Prostate gland (tissue), 2 donors: ENCODE measurements around the gene WNT11. TPM values are rescaled to one million over a fixed set of nuclear protein-coding genes. Genes with fewer than 3 reads are reported as not detected.

Source experiments
- DNase-seq: peaks from one replicate; pipeline ENCODE4 v3.0.0-alpha.2; 2019; ENCODE audit warnings: low spot score
- H3K27ac ChIP-seq, 2 donors: fragments of 200-600 bp; sonication (generic); 2 replicates each; pipeline ENCODE4 v1.5.1; 2017 to 2019
- H3K27me3 ChIP-seq: fragments of 200-600 bp; sonication (generic); replicated peaks from 2 replicates; pipeline ENCODE4 v1.5.1; 2019; ENCODE audit not compliant: insufficient read depth
- H3K36me3 ChIP-seq, 2 donors: fragments of 200-600 bp; sonication (generic); 1 replicate in 1 of 2; 2 replicates in 1 of 2; pipeline versions ENCODE4 v1.5.1 to v1.8.1; 2017 to 2019
- H3K4me1 ChIP-seq: fragments of 200-600 bp; sonication (generic); replicated peaks from 2 replicates; pipeline ENCODE4 v1.5.1; 2019
- H3K4me3 ChIP-seq, 2 donors: fragments of 200-600 bp; sonication (generic); 2 replicates each; pipeline ENCODE4 v1.5.1; 2017 to 2019
- H3K9me3 ChIP-seq: fragments of 200-600 bp; sonication (generic); 2 replicates; pipeline ENCODE4 v1.5.1; 2017
- POLR2A ChIP-seq: fragments of 450-650 bp; IDR thresholded peaks from one replicate; pipeline ENCODE4 v1.6.1; 2016; ENCODE audit warnings: antibody characterized with exemption, mild to moderate bottlenecking
- POLR2AphosphoS5 ChIP-seq: sonication (generic); formaldehyde crosslinking; IDR thresholded peaks from one replicate; pipeline ENCODE4 v1.6.1; 2017; ENCODE audit warnings: antibody characterized with exemption
- WGBS: methylation state at CpG from one replicate; pipeline ENCODE4 v1.1.5; 2018; 5-methylcytosine and 5-hydroxymethylcytosine counted together
- intact Hi-C: fragments of 100-400 bp; cut with DNase I; formaldehyde crosslinking; loops from one replicate; pipeline ENCODE4 v1.14.2; 2022
- total RNA-seq, 2 donors: library from RNA; depleted of rRNA; stranded (reverse); fragments of >200 nt; gene quantifications; one replicate each; pipeline ENCODE4 v1.1.0, GENCODE V29; 2016
- TF ChIP-seq, protein P1 (sequence below), 4 experiments: fragments of 200-600 bp in 2 of 4; fragments of 450-650 bp in 2 of 4; sonication (generic) in 2 of 4; IDR thresholded peaks; 1 replicate in 3 of 4; 2 replicates in 1 of 4; pipeline ENCODE4 v1.5.1; 2016 to 2019; ENCODE audit warnings: antibody characterized with exemption in 4 of 4, mild to moderate bottlenecking in 2 of 4, moderate library complexity in 2 of 4

Gene WNT11
- total RNA-seq, 2 donors from 2014 or later: 4.1 to 9.3 TPM

GRCh38 chr11:76228875-76229149 lies 22.5 kb upstream of the WNT11 start:
- Histone ChIP-seq H3K27ac (no peak overlapping the region), H3K4me1 (no peaks in the 10 kb centered on the region), H3K4me3 (no peak overlapping the region), H3K36me3 (no peaks in the 10 kb centered on the region), H3K9me3 (no peaks in the 10 kb centered on the region), H3K27me3 (no peaks in the 10 kb centered on the region)
- TF ChIP-seq POLR2AphosphoS5 (no peak), POLR2A (no peak)
- TF ChIP-seq, protein P1, sequence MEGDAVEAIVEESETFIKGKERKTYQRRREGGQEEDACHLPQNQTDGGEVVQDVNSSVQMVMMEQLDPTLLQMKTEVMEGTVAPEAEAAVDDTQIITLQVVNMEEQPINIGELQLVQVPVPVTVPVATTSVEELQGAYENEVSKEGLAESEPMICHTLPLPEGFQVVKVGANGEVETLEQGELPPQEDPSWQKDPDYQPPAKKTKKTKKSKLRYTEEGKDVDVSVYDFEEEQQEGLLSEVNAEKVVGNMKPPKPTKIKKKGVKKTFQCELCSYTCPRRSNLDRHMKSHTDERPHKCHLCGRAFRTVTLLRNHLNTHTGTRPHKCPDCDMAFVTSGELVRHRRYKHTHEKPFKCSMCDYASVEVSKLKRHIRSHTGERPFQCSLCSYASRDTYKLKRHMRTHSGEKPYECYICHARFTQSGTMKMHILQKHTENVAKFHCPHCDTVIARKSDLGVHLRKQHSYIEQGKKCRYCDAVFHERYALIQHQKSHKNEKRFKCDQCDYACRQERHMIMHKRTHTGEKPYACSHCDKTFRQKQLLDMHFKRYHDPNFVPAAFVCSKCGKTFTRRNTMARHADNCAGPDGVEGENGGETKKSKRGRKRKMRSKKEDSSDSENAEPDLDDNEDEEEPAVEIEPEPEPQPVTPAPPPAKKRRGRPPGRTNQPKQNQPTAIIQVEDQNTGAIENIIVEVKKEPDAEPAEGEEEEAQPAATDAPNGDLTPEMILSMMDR (IDR thresholded peaks at IDR 0.05): no peak
- intact Hi-C loops: no loop called here
- 79% methylated on average over 5 of the region's 5 CpGs for whole genome bisulfite sequencing
- DNase-seq: no peak

DNA sequence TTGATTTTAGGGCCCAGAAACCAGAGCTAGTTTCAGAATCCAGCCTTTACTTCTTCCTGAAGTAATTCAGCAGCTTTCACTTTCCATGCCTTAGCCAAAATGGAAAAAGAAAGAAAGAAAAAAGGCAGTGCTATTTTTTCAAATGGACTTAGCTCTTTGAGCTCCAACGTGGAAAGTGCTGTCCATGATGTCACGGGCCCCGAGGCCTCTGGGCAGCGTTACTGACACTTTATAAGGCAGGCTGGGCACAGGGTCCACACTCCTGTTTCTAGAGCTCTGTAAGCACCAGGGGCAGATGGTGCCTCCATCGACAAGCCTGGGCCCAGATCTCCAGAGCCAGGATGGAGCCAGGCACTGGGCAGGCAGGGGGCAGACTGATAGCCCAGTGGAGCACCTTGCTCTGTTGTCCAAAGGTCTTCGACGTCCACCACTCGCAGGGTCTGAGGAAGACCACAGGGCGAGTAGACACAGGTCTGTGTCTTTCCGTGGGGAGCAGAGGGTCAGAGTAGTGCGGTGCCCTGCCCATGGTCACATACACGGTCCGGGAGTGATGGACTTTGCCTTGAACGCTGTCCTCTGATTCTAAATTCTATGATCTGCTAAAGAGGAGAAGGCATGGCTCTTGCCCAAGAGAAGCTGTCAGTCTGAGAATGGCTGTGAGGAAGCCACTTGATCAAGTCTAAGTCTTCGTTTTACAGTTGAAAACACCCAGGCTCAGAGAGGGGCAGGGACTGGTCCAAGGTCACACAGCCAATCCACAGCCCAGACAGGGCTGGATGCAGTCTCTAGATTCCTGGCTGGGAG lies 22.0 kb upstream of the WNT11 start:
- H3K4me1 ChIP-seq: no peaks in the 10 kb centered on the region
- intact Hi-C loops: no loop called here
- H3K36me3 ChIP-seq: no peaks in the 10 kb centered on the region
- no peak overlapping the region for H3K27ac ChIP-seq
- WGBS: 83% methylated on average over 15 of the region's 15 CpGs
- H3K27me3 ChIP-seq: no peaks in the 10 kb centered on the region
- H3K9me3 ChIP-seq: no peaks in the 10 kb centered on the region
- H3K4me3 ChIP-seq: no peak overlapping the region
- no peak for DNase-seq
- no peak for TF ChIP-seq POLR2A
- TF ChIP-seq, protein P1 (IDR thresholded peaks at IDR 0.05): no peak

GRCh38 chr11:76226626-76227025 lies 20.3 kb upstream of the WNT11 start:
- intact Hi-C loops: no loop called here
- Histone ChIP-seq H3K4me1 (no peaks in the 10 kb centered on the region), H3K36me3 (no peaks in the 10 kb centered on the region), H3K27ac (no peak overlapping the region), H3K27me3 (no peaks in the 10 kb centered on the region), H3K4me3 (no peak overlapping the region), H3K9me3 (no peaks in the 10 kb centered on the region)
- WGBS: 86% methylated on average over 3 of the region's 3 CpGs
- no peak for DNase-seq
- TF ChIP-seq, protein P1 (IDR thresholded peaks at IDR 0.05): no peak
- no peak for TF ChIP-seq POLR2A
- no peak for TF ChIP-seq POLR2AphosphoS5

- no peaks in the 10 kb centered on the region for H3K9me3 ChIP-seq
- 90% methylated on average over 13 of the region's 17 CpGs for WGBS
- TF ChIP-seq, protein P1 (IDR thresholded peaks at IDR 0.05): no peak
- TF ChIP-seq POLR2AphosphoS5 (no peak), POLR2A (no peak)
- H3K4me3 ChIP-seq: no peak overlapping the region
- no peaks in the 10 kb centered on the region for H3K27me3 ChIP-seq
- H3K4me1 ChIP-seq: no peaks in the 10 kb centered on the region
- no peaks in the 10 kb centered on the region for H3K36me3 ChIP-seq
- no peak overlapping the region for H3K27ac ChIP-seq
- DNase-seq: no peak
- intact Hi-C loops: no loop called here
These were observed 18.9 kb upstream of the WNT11 start for GRCh38 chr11:76225122-76225611.

DNA sequence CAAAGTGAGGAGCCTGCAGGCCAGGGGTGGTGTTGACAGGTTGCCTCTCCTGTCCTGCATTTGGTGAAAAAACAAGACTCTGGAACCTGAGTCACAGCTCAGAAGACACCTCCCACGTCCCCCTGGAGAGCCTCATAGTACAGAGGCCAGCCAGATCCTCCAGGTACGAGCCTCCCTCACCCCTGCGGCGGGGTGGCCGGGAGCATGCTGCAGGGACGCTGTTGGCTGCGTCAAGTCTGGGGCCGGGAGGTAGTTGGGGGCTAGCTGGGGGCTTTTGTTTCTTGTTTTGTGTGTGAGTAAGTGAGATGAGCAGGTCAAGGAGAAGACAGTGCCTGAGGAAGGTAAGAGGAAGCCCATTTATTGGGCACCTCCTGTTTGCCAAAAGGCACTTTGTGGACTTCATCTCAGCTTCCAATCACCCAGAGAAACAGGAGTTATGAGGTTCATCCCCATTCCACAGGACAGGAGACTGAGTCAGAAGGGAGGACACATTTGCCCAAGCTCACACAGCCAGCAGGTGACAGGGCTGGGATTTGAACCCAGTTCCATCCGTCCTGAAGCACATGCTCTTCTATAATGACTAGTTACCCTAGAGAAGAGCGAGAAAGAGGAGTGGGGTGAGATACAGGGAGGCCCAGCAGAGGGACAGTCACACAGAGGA lies 18.3 kb upstream of the WNT11 start:
- no peaks in the 10 kb centered on the region for H3K9me3 ChIP-seq
- H3K4me3 ChIP-seq: no peak overlapping the region
- no peaks in the 10 kb centered on the region for H3K27me3 ChIP-seq
- intact Hi-C loops: no loop called here
- H3K27ac ChIP-seq: no peak overlapping the region
- H3K36me3 ChIP-seq: no peaks in the 10 kb centered on the region
- TF ChIP-seq, protein P1 (IDR thresholded peaks at IDR 0.05): no peak
- TF ChIP-seq POLR2AphosphoS5: no peak
- TF ChIP-seq POLR2A: no peak
- no peaks in the 10 kb centered on the region for H3K4me1 ChIP-seq
- no peak for DNase-seq
- 85% methylated on average over 10 of the region's 10 CpGs for WGBS
